Sigmoid colon (tissue), 4 donors: ENCODE measurements around the gene PTPN11.

Source experiments
- POLR2A ChIP-seq, 2 donors: fragments of 450-650 bp; IDR thresholded peaks; one replicate each; pipeline ENCODE4 v1.6.1; 2016; ENCODE audit warnings: antibody characterized with exemption in 2 of 2, mild to moderate bottlenecking in 2 of 2, moderate library complexity in 2 of 2
- POLR2AphosphoS5 ChIP-seq, 4 donors: sonication (generic); formaldehyde crosslinking; IDR thresholded peaks; one replicate each; pipeline ENCODE4 v1.6.1; 2017; ENCODE audit warnings: antibody characterized with exemption in 4 of 4
- TF ChIP-seq, protein P1 (sequence below), 4 experiments: fragments of 450-650 bp in 3 of 4; fragments of 200-600 bp in 1 of 4; IDR thresholded peaks; one replicate each; pipeline ENCODE4 v1.5.1; 2016 to 2019; ENCODE audit warnings: antibody characterized with exemption in 4 of 4, mild to moderate bottlenecking in 3 of 4, moderate library complexity in 2 of 4

DNA sequence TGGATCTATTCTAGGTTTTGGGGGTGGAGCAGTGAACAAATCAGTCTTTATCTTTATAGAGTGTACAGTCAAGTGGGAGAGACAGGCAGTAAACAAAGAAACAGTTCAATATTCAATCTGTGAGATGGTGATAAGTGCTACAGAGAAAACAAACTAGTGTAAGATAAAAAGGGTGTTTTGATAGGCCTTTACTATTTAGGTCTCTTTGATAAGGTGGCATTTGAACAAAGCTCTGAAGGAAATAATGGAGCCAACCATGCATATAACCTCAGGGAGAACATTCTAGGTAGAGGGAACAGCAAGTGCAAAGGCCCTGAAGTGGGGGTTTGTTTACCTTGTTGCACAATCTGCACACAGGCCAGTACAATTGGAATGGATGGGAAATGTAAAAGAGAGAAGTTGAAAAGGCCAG is 47.3 kb downstream of the PTPN11 start:
- TF ChIP-seq POLR2A (IDR thresholded peaks at IDR 0.05) (no peak), POLR2AphosphoS5 (IDR thresholded peaks at IDR 0.05) (no peak)
- TF ChIP-seq, protein P1, sequence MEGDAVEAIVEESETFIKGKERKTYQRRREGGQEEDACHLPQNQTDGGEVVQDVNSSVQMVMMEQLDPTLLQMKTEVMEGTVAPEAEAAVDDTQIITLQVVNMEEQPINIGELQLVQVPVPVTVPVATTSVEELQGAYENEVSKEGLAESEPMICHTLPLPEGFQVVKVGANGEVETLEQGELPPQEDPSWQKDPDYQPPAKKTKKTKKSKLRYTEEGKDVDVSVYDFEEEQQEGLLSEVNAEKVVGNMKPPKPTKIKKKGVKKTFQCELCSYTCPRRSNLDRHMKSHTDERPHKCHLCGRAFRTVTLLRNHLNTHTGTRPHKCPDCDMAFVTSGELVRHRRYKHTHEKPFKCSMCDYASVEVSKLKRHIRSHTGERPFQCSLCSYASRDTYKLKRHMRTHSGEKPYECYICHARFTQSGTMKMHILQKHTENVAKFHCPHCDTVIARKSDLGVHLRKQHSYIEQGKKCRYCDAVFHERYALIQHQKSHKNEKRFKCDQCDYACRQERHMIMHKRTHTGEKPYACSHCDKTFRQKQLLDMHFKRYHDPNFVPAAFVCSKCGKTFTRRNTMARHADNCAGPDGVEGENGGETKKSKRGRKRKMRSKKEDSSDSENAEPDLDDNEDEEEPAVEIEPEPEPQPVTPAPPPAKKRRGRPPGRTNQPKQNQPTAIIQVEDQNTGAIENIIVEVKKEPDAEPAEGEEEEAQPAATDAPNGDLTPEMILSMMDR (IDR thresholded peaks at IDR 0.05), result no peak
